AG04449 (cell line): ENCODE measurements around the gene HDAC4.

ENCODE experiments used
- CTCF ChIA-PET: fragments of 350-600 bp; formaldehyde crosslinking; extraction: SDS; loops from one replicate; lab custom pipeline; 2021; ENCODE audit warnings: antibody characterized with exemption; lab: Yijun Ruan, JAX
- POLR2A ChIA-PET: fragments of 400-600, 350-600 bp; formaldehyde crosslinking; extraction: SDS; loops from one replicate; lab custom pipeline; 2020; ENCODE audit warnings: antibody characterized with exemption, inconsistent platforms; lab: Yijun Ruan, JAX
- DNase-seq: peaks from one replicate; pipeline ENCODE4 v3.0.0-alpha.2; 2010; ENCODE audit warnings: low read depth, low spot score
- H3K4me3 ChIP-seq: 2 replicates; pipeline ENCODE4 v1.5.1; 2011; ENCODE audit warnings: low read depth, mild to moderate bottlenecking, control low read depth, low read length
- TF ChIP-seq, protein P1 (sequence below): IDR thresholded peaks from one replicate; pipeline ENCODE4 v1.5.1; 2011; ENCODE audit warnings: mild to moderate bottlenecking, moderate library complexity, low read length, control low read depth, inconsistent platforms; ENCODE audit not compliant: insufficient read depth; ENCODE audit errors: missing control alignments

HDAC4 gene

DNA sequence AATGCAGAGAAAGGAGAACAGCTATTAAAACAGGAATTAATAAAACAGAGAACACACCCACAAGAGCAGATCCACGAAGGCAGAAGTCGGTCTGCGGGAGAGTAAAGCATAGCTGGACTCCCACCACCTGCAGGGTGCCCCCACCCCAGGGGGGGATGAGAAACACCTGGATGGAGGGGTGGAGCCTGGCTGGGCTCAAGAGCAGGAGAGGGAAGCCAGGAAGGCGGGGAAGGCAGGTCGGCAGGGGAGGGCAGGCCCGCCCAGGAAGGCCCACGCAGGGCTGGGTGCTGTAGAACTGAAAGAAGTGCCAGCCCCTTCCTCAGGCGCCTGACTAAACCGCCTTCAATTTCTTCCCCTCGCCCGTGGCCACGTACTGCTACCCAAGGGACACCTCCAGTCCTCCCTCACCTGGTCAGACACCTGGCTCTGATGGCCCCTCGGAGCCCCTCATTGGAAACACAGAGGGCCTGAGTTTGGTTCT lies 175.4 kb downstream of the HDAC4 start:
- POLR2A ChIA-PET = no interaction called here
- no peak overlapping the region for H3K4me3 ChIP-seq
- no peak for DNase-seq
- CTCF ChIA-PET = interaction anchor here (1.0 kb wide), 1 partner anchor 21 kb away, joined by 3 read pairs; no protein-coding TSS in a partner anchor
- TF ChIP-seq, protein P1, sequence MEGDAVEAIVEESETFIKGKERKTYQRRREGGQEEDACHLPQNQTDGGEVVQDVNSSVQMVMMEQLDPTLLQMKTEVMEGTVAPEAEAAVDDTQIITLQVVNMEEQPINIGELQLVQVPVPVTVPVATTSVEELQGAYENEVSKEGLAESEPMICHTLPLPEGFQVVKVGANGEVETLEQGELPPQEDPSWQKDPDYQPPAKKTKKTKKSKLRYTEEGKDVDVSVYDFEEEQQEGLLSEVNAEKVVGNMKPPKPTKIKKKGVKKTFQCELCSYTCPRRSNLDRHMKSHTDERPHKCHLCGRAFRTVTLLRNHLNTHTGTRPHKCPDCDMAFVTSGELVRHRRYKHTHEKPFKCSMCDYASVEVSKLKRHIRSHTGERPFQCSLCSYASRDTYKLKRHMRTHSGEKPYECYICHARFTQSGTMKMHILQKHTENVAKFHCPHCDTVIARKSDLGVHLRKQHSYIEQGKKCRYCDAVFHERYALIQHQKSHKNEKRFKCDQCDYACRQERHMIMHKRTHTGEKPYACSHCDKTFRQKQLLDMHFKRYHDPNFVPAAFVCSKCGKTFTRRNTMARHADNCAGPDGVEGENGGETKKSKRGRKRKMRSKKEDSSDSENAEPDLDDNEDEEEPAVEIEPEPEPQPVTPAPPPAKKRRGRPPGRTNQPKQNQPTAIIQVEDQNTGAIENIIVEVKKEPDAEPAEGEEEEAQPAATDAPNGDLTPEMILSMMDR = no peak

DNA sequence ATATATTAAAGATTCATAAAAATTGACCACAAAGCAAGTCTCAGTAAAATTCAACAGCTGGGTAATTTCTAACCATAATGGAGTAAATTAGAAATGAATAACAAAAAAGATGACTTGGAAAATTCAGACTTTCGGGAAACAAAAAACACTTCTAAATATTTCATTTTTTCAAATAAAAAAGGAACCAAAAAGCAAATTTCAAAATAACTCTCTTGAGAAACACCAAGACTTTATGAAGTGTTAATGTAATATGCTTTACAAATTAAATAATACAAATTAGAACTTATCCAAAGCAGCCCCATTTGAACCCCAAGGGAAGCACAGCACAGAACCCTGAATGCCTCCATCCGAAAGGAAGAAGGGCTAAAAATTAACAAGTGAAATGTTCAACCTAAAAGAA lies 175.9 kb downstream of the HDAC4 start:
- TF ChIP-seq, protein P1 = no peak
- POLR2A ChIA-PET = no interaction called here
- no peak overlapping the region for H3K4me3 ChIP-seq
- no peak for DNase-seq
- CTCF ChIA-PET = interaction anchor here (1.0 kb wide), 1 partner anchor 21 kb away, joined by 3 read pairs; no protein-coding TSS in a partner anchor

DNA sequence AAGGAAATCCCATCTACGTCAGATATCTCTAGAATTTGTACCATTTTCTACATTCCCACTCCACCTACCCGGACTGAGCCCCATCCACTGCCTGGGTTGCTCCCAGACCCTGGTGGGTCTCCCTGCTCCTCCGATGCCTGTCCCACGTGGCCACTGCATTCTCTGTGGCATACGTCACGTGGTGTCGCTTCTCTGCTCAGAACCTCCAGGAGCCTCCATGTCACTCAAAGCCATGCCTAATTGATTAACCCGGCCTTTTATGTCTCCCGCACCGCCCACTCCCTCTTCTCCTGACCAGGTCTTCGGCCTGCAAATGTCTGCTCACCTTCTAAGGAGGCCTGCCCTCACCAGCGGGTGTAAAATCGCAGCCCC lies 176.6 kb downstream of the HDAC4 start:
- CTCF ChIA-PET = interaction anchor here (1.5 kb wide), 1 partner anchor 43 kb away, joined by 3 read pairs; no protein-coding TSS in a partner anchor
- POLR2A ChIA-PET = no interaction called here

DNA sequence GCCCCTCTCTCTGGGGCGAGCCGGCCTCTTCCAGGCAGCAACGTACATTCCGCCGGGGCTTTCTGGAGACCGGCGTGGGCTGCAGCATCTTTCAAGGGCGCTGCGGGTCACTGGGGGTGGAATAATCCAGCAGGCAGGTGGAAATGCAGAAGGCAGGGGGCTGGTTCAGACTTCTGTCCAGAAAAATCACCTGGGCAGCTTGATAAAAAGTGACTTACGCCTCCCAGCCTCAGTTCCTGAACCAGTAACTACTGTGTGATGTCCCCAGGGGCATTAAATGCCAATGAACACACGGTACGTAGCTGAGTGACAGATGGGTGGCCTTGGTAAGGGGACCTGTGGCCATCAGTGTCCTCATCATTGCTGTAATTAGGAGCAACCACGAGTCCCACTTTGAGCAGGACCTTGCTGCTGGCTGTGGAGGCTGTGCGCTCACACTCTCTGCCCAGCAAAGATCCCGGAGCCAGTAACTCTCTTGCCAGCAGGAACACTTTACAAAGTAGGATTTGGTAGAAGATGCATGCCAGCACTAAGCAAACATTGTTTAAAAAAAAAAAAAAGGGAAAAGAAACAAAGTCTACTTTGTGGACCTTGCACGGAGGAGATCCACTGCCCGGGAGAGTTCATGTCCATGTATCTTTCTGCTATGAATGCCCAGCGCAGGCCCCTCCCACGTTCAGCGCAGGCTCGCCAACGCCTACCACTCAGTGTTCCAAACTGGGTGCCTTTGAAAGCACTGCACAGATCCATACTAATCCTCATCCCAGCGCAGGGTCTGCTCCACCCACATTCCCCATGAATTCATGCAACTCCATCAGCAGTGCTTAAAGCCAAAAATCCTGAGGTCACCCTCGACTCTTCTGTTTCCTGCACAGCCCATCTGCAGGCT lies 177.3 kb downstream of the HDAC4 start:
- CTCF ChIA-PET = interaction anchor here (1.5 kb wide), 1 partner anchor 44 kb away, joined by 3 read pairs; no protein-coding TSS in a partner anchor
- peak; percentile 44 for DNase-seq
- POLR2A ChIA-PET = no interaction called here
- TF ChIP-seq, protein P1 = no peak
- H3K4me3 ChIP-seq = no peak overlapping the region

More for the DNA sequence above, 176.6 kb downstream of the HDAC4 start:
- no peak for DNase-seq
- TF ChIP-seq, protein P1 = no peak
- no peak overlapping the region for H3K4me3 ChIP-seq

DNA sequence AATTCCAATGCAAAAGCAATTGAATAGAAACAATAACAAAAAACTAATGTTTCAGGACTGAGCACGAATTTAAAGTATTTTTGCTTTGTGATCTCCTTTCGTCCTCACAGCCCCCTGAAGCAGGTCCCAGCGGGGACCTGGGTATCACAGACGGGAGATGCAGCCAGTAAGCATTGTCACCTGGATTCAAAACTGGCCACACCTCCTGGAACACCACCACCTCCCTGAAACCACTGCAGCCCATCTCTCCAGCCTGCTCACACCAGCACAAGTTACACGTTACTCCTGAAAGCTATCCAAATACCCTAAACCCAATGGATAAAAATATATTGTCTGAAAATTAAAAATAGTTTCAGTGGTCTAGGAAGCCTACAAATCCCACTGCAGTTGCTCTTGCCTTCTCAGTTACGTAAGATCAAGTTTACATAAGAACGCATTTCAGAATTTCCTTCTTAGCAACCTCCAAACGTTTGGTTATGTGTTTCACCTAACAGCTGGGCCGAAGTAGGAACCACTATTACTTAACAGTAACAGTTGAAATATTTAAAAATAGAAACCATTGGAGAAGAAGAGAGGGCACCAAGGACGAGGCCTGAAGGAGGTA lies 178.0 kb downstream of the HDAC4 start:
- H3K4me3 ChIP-seq = no peak overlapping the region; the same call in 1 of the 2 replicates
- CTCF ChIA-PET = interaction anchor here (0.9 to 1.6 kb wide), 4 partner anchors 10 to 79 kb away, joined by 3 to 5 read pairs (median 3); no protein-coding TSS in a partner anchor

More for the DNA sequence above, 178.0 kb downstream of the HDAC4 start:
- no peak for DNase-seq
- TF ChIP-seq, protein P1 = no peak
- POLR2A ChIA-PET = no interaction called here
